Spleen (tissue), 11 donors: Measurements from ENCODE around the gene KRT8. TPM values are rescaled to one million over a fixed set of nuclear protein-coding genes. Genes with fewer than 3 reads are reported as not detected.

Experiments
- DNase-seq: peaks from one replicate; pipeline ENCODE4 v3.0.0-alpha.2; 2020
- H3K27ac ChIP-seq, 8 donors: fragments of 200-600 bp; sonication (generic) in 7 of 8; 1 replicate in 4 of 8; 2 replicates in 4 of 8; pipeline versions ENCODE4 v1.5.0 to v1.8.0; 2016 to 2021; ENCODE audit warnings: inconsistent platforms in 4 of 8, mild to moderate bottlenecking in 4 of 8, moderate library complexity in 1 of 8
- H3K27me3 ChIP-seq, 7 donors: fragments of 200-600 bp; sonication (generic) in 6 of 7; replicated peaks in 1 of 7; 1 replicate in 4 of 7; 2 replicates in 3 of 7; pipeline versions ENCODE4 v1.5.0 to v1.8.0; 2016 to 2021; ENCODE audit warnings: inconsistent platforms in 3 of 7, mild to moderate bottlenecking in 1 of 7
- H3K36me3 ChIP-seq, 6 donors: fragments of 200-600 bp; sonication (generic) in 5 of 6; 1 replicate in 4 of 6; 2 replicates in 2 of 6; pipeline versions ENCODE4 v1.5.0 to v1.8.0; 2016 to 2021; ENCODE audit warnings: inconsistent platforms in 2 of 6
- H3K4me1 ChIP-seq, 6 donors: fragments of 200-600 bp; sonication (generic) in 5 of 6; 1 replicate in 3 of 6; 2 replicates in 3 of 6; pipeline versions ENCODE4 v1.5.0 to v1.8.0; 2016 to 2021; ENCODE audit warnings: inconsistent platforms in 3 of 6
- H3K4me3 ChIP-seq, 8 donors: fragments of 200-600 bp; sonication (generic) in 7 of 8; 1 replicate in 4 of 8; 2 replicates in 4 of 8; pipeline versions ENCODE4 v1.5.0 to v1.8.0; 2016 to 2021; ENCODE audit warnings: inconsistent platforms in 4 of 8, mild to moderate bottlenecking in 4 of 8, moderate library complexity in 2 of 8
- H3K9me3 ChIP-seq, 8 donors: fragments of 200-600 bp; sonication (generic) in 7 of 8; 1 replicate in 4 of 8; 2 replicates in 4 of 8; pipeline versions ENCODE4 v1.5.0 to v1.8.0; 2016 to 2021; ENCODE audit warnings: inconsistent platforms in 4 of 8
- POLR2A ChIP-seq, 3 donors: fragments of 450-650 bp; IDR thresholded peaks; one replicate each; pipeline ENCODE4 v1.5.1; 2017; ENCODE audit warnings: antibody characterized with exemption in 3 of 3, mild to moderate bottlenecking in 1 of 3
- POLR2AphosphoS5 ChIP-seq, 3 donors: sonication (generic); formaldehyde crosslinking; IDR thresholded peaks; one replicate each; pipeline ENCODE4 v1.5.1; 2017; ENCODE audit warnings: antibody characterized with exemption in 3 of 3
- WGBS, 5 donors: extraction: QIAGEN DNeasy Blood & Tissue Kit in 3 of 5; methylation state at CpG; one replicate each; pipeline versions ENCODE4 v1.1.5 to v1.1.7; 2013 to 2018; 5-methylcytosine and 5-hydroxymethylcytosine counted together
- intact Hi-C: fragments of 100-400 bp; cut with DNase I; formaldehyde crosslinking; loops from one replicate; pipeline ENCODE4 v1.15.0; 2023; ENCODE audit warnings: low total_unique reads
- polyA plus RNA-seq, 3 donors: library from polyadenylated mRNA; stranded (reverse); fragments of 200-250 nt; gene quantifications; one replicate each; pipeline ENCODE4 v1.2.1, GENCODE V29; 2013
- total RNA-seq, 7 donors: library from RNA; depleted of rRNA in 3 of 7; stranded (reverse); fragments of >200 nt in 3 of 7; fragmentation: NEBNext Ultra II Directional in 4 of 7; extraction: Animal tissue kit (Norgen Biotek cat#: 25700) in 4 of 7; gene quantifications; one replicate each; pipeline versions ENCODE4 v1.1.0 to v1.2.1, GENCODE V29; 2016 to 2021
- TF ChIP-seq, protein P1 (sequence below), 11 experiments: fragments of 200-600 bp in 7 of 11; fragments of 450-650 bp in 4 of 11; sonication (generic) in 4 of 11; IDR thresholded peaks in 8 of 11; conservative IDR thresholded peaks in 3 of 11; 1 replicate in 7 of 11; 2 replicates in 4 of 11; pipeline versions ENCODE4 v1.4.0 to v1.8.0; 2016 to 2021; ENCODE audit warnings: antibody characterized with exemption in 11 of 11, inconsistent platforms in 4 of 11, mild to moderate bottlenecking in 1 of 11
- donor health status: healthy with polysubstance abuse.
- donor health status: DM: no; HTN: no; CAD: no; lungs with moderate emphysema.
- donor health status: DM: no; HTN: no; CAD: no.
- donor health status: Bipolar disorder and iron deficiency.
- donor health status: healthy.
- donor health status: DM: no; HTN: no; CAD: no.
- donor health status: DM: yes; HTN: yes; CAD: no.

The KRT8 gene
- total and polyA plus RNA-seq, 10 donors = 10.0 to 23.1 (median 18.9) TPM

- peak overlapping the region in 1 of 8 donors; percentile 7 for H3K27ac ChIP-seq
- no peak for TF ChIP-seq POLR2A (IDR thresholded peaks at IDR 0.05)
- TF ChIP-seq, protein P1, sequence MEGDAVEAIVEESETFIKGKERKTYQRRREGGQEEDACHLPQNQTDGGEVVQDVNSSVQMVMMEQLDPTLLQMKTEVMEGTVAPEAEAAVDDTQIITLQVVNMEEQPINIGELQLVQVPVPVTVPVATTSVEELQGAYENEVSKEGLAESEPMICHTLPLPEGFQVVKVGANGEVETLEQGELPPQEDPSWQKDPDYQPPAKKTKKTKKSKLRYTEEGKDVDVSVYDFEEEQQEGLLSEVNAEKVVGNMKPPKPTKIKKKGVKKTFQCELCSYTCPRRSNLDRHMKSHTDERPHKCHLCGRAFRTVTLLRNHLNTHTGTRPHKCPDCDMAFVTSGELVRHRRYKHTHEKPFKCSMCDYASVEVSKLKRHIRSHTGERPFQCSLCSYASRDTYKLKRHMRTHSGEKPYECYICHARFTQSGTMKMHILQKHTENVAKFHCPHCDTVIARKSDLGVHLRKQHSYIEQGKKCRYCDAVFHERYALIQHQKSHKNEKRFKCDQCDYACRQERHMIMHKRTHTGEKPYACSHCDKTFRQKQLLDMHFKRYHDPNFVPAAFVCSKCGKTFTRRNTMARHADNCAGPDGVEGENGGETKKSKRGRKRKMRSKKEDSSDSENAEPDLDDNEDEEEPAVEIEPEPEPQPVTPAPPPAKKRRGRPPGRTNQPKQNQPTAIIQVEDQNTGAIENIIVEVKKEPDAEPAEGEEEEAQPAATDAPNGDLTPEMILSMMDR (IDR thresholded peaks at IDR 0.05 in 8 of 11, conservative IDR thresholded peaks at IDR 0.05 in 3 of 11) = peak; percentile 17 to 79 (median 67)
- peak in 2 of 3 donors; percentile 22 to 45 for TF ChIP-seq POLR2AphosphoS5 (IDR thresholded peaks at IDR 0.05)
- H3K4me3 ChIP-seq = peak overlapping the region in 7 of 8 donors; percentile 1 to 54 (median 18)
- WGBS, 5 donors = 3 to 9% (median 7%) methylated on average over 27 to 38 of the region's 38 CpGs
- intact Hi-C loops = loop anchor here (5.0 kb wide), 4 partner anchors 297 to 722 kb away; no protein-coding TSS in a partner anchor
- peaks cover 0 to 56% (median 0%) of the 10 kb centered on the region in 7 donors for H3K27me3 ChIP-seq
- peaks cover 0 to 29% (median 15%) of the 10 kb centered on the region in 6 donors for H3K4me1 ChIP-seq
- no peaks in the 10 kb centered on the region for H3K9me3 ChIP-seq
- peak; percentile 91 for DNase-seq
- no peaks in the 10 kb centered on the region for H3K36me3 ChIP-seq
These were observed 25.2 kb downstream of the KRT8 start for GRCh38 chr12:52879394-52880351.

DNA sequence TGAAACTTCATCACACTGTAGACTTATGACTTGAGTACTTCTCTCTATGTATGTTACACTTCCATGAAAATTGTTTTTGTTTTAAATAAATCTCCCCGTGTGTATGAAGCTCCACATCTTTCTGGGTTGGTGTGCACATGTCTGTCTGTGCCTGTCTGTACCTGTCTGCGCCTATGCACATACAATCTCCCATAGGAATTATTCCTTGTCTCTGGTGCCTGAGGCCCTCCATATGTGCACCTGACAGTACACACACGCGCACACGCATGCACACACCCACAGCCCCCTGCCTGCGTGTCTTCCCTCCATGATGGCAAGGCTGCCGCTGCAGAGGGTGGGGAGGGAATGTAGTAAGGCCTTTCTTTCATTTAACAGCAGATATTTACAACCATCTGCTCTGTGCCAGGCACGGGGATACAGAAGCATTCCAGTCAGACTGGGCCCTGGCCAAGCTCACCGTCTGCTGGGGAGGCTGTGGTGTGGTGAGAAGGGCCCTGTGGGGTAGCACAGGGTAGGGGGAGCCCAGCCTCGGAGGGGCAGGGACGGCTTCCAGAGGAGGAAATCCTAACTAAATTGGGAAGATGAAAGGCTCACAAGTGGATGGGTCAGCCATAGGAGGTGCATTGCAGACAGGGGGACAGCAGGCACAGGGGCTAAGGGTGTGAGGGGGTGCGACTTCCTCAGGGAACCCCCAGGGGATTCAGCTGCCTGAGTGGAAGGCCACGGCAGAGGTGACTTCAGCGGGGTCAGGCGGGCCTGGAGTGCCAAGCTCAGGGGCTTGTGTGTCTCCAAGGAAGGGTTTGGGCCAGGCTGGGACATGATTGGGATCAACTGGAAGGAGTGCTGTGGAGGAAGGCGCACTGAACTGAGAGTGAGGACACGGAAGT is 26.1 kb downstream of the KRT8 start:
- peak overlapping the region in 1 of 8 donors; percentile 54 for H3K4me3 ChIP-seq
- WGBS, 5 donors = 78 to 87% (median 82%) methylated on average over 15 to 17 of the region's 17 CpGs
- TF ChIP-seq POLR2AphosphoS5 (IDR thresholded peaks at IDR 0.05) (no peak), POLR2A (IDR thresholded peaks at IDR 0.05) (no peak)
- TF ChIP-seq, protein P1 (IDR thresholded peaks at IDR 0.05 in 8 of 11, conservative IDR thresholded peaks at IDR 0.05 in 3 of 11) = no peak
- no peak for DNase-seq
- H3K27ac ChIP-seq = peak overlapping the region in 1 of 8 donors; percentile 7
- intact Hi-C loops = loop anchor here (5.0 kb wide), 2 partner anchors 506 to 706 kb away; no protein-coding TSS in a partner anchor
- no peaks in the 10 kb centered on the region for H3K36me3 ChIP-seq
- H3K27me3 ChIP-seq = peaks cover 0 to 59% (median 0%) of the 10 kb centered on the region in 7 donors
- H3K9me3 ChIP-seq = no peaks in the 10 kb centered on the region
- peaks cover 3 to 30% (median 19%) of the 10 kb centered on the region in 6 donors for H3K4me1 ChIP-seq

- H3K9me3 ChIP-seq = no peaks in the 10 kb centered on the region
- no peak for DNase-seq
- intact Hi-C loops = loop anchor here (5.0 kb wide), 2 partner anchors 505 to 705 kb away; no protein-coding TSS in a partner anchor
- peaks cover 3 to 37% (median 24%) of the 10 kb centered on the region in 6 donors for H3K4me1 ChIP-seq
- H3K4me3 ChIP-seq = no peak overlapping the region
- H3K27me3 ChIP-seq = peaks cover 0 to 55% (median 0%) of the 10 kb centered on the region in 7 donors
- H3K27ac ChIP-seq = no peak overlapping the region
- TF ChIP-seq POLR2AphosphoS5 (IDR thresholded peaks at IDR 0.05) = no peak
- WGBS, 5 donors = 66 to 86% (median 80%) methylated on average over 3 of the region's 3 CpGs
- H3K36me3 ChIP-seq = no peaks in the 10 kb centered on the region
These were observed 27.6 kb downstream of the KRT8 start for GRCh38 chr12:52877242-52877641.

DNA sequence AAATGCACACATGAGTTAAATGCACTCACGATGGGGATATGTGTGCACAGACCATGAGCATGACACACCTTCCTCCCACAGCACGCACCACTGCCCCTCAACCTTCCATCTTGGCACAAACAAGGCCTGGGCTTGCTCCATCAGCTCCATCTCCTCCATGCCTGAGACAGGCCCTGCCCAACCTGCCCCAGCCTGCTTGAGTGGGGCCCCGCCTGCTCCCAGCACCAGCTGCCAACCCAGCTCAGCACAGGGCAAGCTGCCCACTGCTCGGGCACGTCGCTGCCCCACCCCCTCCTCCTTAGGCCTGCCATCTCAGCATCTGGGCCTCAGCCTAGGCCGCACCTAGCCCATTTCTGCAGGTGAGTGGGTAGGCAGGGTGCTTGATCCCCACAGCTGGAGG is 28.5 kb downstream of the KRT8 start:
- Histone ChIP-seq H3K36me3 (no peaks in the 10 kb centered on the region), H3K27ac (no peak overlapping the region), H3K4me3 (no peak overlapping the region), H3K27me3 (peaks cover 0 to 48% (median 0%) of the 10 kb centered on the region in 7 donors), H3K9me3 (no peaks in the 10 kb centered on the region), H3K4me1 (peaks cover 5 to 44% (median 26%) of the 10 kb centered on the region in 6 donors)
- WGBS, 5 donors = 79 to 89% (median 84%) methylated on average over 7 of the region's 7 CpGs
- TF ChIP-seq POLR2A (IDR thresholded peaks at IDR 0.05) (no peak), POLR2AphosphoS5 (IDR thresholded peaks at IDR 0.05) (no peak)
- TF ChIP-seq, protein P1 (IDR thresholded peaks at IDR 0.05 in 8 of 11, conservative IDR thresholded peaks at IDR 0.05 in 3 of 11) = no peak
- DNase-seq = no peak
- intact Hi-C loops = loop anchor here (5.0 kb wide), 2 partner anchors 504 to 704 kb away; no protein-coding TSS in a partner anchor
